Heart left ventricle (tissue), 13 donors: ENCODE results near the gene ITGA2.

Experiments
- POLR2A ChIP-seq, 2 donors: fragments of 450-650 bp; IDR thresholded peaks; one replicate each; pipeline ENCODE4 v1.6.1; 2017; ENCODE audit warnings: antibody characterized with exemption in 2 of 2, mild to moderate bottlenecking in 2 of 2, moderate library complexity in 2 of 2
- TF ChIP-seq, protein P1 (sequence below), 12 donors: fragments of 200-600 bp; sonication (generic) in 4 of 12; IDR thresholded peaks; one replicate each; pipeline versions ENCODE4 v1.5.0 to v1.8.0; 2018 to 2022; ENCODE audit warnings: antibody characterized with exemption in 12 of 12, mild to moderate bottlenecking in 5 of 12
- donor health status: ischemic (EF 13 %, LVEDD 7.1; RV severe dilation, severe dysfunction).
- donor health status: DM: no; HTN: yes; CAD: no.
- donor health status: DM: no; HTN: no; CAD: no.
- donor health status: ischemic (EF 25% LVEDD 6.9; RV normal size, moderate dysfunction).
- donor health status: ischemic (EF 25% LVEDD 5.7; RV mildly dilated, moderate dysfunction).
- donor health status: ischemic (EF 35%, LVEDD 5.7; RV mildly dilated, moderate dysfunction).
- donor health status: nonischemic (EF 11% LVEDD 7.7; RV severe dilation, severe dysfunction).
- donor health status: DM: yes; HTN: yes; CAD: no.
- donor health status: PGD.
- donor health status: ischemic (EF 29% LVEDD 5.4; RV normal size, mild dysfunction).
- donor health status: nonischemic (EF 23%, LVEDD 6.1; RV moderate dilation, normal function).

DNA sequence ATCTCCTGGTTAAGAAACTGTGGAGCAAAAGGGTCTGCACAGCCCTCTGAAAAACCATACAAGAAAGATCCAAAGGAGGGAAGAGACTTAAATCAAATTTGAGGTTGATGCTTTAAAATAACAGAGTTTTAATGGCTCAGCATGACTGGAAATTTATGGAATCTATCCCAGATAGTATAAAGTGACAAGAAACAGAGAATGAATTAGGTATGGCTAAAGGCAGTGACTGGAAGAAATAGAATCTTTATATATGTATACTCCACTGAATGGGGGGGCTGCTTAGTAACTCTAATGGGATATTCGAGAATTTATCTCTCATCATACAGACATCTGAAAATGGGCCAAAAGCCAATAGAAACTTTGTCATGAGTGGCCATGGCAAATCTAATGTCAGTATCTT is 138.0 kb downstream of the ITGA2 start:
- no peak for TF ChIP-seq POLR2A (IDR thresholded peaks at IDR 0.05)
- TF ChIP-seq, protein P1, sequence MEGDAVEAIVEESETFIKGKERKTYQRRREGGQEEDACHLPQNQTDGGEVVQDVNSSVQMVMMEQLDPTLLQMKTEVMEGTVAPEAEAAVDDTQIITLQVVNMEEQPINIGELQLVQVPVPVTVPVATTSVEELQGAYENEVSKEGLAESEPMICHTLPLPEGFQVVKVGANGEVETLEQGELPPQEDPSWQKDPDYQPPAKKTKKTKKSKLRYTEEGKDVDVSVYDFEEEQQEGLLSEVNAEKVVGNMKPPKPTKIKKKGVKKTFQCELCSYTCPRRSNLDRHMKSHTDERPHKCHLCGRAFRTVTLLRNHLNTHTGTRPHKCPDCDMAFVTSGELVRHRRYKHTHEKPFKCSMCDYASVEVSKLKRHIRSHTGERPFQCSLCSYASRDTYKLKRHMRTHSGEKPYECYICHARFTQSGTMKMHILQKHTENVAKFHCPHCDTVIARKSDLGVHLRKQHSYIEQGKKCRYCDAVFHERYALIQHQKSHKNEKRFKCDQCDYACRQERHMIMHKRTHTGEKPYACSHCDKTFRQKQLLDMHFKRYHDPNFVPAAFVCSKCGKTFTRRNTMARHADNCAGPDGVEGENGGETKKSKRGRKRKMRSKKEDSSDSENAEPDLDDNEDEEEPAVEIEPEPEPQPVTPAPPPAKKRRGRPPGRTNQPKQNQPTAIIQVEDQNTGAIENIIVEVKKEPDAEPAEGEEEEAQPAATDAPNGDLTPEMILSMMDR (IDR thresholded peaks at IDR 0.05): no peak
